Activated CD4-positive, alpha-beta T cell treated with anti-CD3 and anti-CD28 coated beads, Interleukin-10, Interleukin-2, amounts not matched to agents 100 ng/mL and 50 ng/mL, durations not matched to agents 16 hours and 8 hours (primary cell): ENCODE results near the gene BPIFB6.

Source experiments
- DNase-seq: peaks from one replicate; pipeline ENCODE4 v3.0.0-alpha.2; 2020

Gene BPIFB6

DNA sequence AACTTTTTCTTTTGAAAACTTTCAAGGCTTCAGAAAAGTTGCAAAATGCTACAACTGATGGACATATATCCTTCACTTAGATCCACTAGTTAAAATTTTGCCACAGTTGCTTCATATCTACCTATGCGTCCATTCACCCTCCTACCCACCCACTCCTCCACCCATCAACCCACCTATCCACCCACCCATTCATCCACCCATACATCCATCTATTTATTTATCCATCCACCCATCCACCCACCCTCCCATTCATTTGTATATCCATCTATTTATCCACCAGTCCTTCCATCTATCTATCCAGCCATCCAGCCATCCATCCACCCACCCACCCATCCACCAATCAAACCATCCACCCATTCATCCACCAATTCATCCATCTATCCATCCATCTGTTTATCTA lies 61.6 kb downstream of the BPIFB6 start:
- DNase-seq = no peak

DNA sequence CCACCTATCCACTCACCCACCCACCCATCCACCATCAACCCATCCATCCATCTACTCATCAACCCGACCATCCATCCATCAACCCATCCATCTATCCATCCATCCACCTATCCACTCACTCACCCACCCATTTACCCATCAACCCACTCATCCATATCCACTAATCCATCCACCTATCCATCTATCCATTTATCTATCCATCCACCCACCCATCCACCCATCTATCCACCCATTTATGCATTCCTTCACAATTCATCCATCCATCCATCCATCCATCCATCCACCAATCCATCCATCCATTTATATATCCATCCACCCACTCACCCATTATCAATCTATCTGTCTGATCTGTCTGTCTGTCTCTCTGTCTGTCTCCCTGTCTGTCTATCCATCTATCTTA lies 62.1 kb downstream of the BPIFB6 start:
- no peak for DNase-seq
